GM18909 (cell line): Measurements from ENCODE around the gene GOT1.

ENCODE experiments used
- ATAC-seq: cut with Tn5 transposase; IDR thresholded peaks from one replicate; pipeline ENCODE4 v1.9.1; 2021; ENCODE audit warnings: mild to moderate bottlenecking; ENCODE audit not compliant: unreplicated experiment, poor library complexity

The GOT1 gene

DNA sequence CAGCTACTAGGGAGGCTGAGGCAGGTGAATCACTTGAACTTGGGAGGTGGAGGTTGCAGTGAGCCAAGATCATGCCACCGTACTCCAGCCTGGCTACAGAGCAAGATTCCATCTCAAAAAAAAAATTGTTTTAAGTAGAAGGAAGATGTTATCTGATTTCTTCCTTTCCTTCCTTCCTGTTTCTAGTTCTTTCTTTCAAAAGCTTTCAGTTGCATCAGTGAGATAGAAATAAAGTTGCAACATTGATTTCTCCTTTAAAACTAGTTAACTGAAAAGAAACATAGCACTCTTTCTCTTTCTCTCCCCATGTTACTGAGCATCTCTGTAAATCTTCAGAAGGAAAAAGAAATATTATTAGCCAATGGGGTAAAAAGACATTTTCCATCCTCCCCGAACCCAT, 63.8 kb downstream of the GOT1 start:
- ATAC-seq, result no peak

DNA sequence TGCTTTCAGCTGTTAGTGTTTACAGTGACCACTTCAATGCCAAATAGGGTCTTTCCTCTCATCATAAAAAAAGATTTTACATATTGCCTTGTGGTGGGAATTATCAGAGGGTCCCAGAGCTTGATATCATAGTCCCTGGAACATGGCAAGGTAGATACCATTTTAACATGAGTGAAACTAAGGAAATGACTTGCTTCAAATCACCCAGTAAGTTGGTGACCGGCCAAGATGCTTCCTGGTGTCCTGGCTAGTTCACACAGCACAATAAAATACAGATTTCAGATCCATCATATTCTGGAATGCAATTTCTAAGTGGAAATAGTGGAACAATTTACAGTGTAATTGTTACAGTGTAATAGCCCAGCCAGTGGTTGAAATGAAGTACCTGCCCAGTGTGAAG, 64.7 kb downstream of the GOT1 start:
- no peak for ATAC-seq

DNA sequence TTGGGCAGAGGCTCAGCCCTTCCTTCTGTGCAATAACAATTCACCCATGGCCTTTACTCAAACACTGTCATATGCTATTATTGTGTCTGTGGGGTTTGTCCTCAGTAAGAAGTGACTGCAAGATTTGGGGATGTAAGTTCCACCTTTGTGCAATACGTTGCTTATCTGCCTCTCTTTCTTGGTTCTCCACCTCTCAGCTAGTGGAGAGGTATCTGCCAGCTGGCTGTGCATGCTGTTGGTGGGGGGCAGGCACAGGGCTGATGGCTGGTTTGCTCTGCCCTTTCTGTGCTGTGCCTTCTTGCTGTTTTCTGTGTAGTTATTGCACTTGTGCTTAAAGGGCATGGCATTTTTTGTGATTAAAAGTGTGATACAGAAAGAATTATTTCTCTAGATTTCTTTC, 65.1 kb downstream of the GOT1 start:
- ATAC-seq, result no peak

DNA sequence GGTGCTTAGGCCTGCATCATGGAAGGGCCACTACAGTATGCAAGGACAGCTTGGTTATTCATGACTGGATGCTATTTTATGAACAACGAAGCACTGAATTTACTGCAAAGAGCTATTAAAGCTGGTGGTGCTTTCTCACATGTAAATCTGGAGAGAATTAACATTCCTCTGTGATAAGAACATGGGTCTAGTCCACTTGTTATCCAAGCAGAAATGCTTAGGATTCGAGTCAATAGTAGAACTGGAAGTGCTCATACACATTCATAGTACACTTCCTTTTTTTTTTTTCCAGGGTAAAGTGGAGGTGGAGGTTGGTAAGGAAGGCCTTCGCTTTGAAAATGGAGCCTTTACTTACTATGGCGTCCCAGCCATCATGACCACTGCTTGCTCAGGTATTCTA, 66.3 kb downstream of the GOT1 start:
- no peak for ATAC-seq

DNA sequence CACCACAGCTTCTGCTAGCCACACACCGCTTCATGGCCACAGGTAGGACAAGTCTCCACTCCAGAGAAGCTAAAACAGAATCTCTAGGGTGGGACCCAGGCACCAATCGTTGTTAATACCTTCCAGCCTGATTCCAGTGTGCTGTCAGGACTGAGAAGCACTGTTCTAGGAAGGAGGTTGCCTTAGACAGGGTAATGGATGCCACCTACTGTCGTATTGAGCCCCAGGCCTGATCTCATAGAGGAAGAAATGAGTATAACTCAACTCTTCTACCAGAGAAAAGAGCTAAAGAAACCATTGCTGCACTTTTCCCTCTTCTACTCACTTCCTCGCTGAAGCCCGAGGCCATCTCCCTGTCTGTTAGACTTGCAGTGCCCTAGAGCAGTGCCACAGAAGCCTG, 69.5 kb downstream of the GOT1 start:
- no peak for ATAC-seq

DNA sequence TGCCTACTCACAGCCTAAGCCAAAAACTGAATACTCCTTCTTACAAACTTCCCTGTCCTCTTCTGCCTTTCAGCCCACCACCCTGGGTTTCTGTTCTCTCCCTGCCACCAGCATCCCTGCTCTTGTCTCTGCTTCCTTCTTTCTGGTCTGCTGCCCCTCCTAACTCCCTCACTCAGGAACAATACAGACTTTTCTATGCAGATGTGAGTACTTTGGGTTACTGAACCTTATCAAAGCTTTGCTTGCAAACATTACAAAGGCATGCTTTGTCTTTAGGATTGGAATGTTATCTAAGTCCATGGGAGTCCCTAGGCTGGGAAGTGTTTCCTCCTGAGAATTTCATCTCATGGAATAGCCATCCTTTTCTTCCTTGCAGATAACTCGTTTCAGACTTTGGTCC, 72.3 kb downstream of the GOT1 start:
- no peak for ATAC-seq

DNA sequence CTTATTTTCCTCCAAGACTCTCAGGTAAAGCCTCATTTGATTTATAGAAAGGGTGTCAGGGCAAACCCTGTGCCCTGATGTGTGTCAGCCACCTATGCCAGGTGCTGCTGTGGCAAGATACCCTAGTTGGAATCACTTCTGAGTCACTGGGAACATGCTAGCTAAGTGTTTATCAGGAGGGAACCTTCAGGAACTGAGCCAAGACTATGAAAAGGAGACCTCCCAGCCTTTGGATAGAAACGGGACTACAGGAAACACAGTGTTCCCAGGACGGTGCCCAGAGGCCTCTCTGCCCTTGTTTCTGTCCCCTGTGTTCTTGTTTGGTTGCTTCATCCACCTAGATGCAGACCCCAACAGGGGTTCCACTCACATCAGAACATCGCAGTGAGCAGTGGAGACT, 72.7 kb downstream of the GOT1 start:
- ATAC-seq, result no peak

DNA sequence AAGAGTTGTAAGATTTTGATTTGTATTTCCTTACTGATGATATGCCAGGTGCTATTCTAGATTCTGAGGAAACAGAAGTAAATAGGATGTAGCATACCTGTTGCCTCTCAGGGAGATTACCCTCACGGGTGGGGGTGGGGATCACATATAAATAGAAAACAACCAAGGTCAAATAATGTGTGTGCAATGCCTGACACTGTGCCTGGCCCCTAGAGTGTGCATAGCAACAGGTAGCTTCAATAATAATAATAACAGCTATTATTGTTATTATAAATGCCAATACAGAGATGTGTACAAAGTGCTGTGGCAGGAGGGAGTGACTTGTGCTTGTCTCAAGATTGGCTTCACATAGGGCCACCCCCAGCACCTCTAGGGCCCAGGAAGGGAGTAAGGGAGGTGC, 77.2 kb downstream of the GOT1 start:
- ATAC-seq, result no peak

DNA sequence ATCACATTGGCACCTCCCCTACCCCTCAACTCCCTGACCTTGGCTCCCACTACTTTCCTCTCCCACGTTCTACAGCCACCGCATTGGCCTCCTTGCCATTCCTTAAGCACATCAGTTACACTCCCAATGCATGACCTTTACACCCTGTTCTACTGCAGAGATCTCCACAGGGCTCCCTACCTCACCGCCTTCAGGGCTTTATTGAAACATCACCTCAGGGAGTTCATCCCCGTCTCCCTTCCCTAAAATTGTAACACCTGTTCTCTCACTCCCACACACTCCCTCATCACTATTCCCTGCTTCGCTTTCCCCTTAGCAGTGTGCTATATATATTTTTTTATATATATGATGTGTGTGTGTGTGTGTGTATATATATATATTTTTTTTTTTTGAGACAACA, 82.8 kb downstream of the GOT1 start:
- ATAC-seq, result no peak
